ENCODE data around the gene STARD5. TPM values are rescaled to one million over a fixed set of nuclear protein-coding genes. Genes with fewer than 3 reads are reported as not detected.

The STARD5 gene
- total RNA-seq, 4 donors from 2014 or later: 11.2 to 54.5 (median 41.3) TPM

DNA sequence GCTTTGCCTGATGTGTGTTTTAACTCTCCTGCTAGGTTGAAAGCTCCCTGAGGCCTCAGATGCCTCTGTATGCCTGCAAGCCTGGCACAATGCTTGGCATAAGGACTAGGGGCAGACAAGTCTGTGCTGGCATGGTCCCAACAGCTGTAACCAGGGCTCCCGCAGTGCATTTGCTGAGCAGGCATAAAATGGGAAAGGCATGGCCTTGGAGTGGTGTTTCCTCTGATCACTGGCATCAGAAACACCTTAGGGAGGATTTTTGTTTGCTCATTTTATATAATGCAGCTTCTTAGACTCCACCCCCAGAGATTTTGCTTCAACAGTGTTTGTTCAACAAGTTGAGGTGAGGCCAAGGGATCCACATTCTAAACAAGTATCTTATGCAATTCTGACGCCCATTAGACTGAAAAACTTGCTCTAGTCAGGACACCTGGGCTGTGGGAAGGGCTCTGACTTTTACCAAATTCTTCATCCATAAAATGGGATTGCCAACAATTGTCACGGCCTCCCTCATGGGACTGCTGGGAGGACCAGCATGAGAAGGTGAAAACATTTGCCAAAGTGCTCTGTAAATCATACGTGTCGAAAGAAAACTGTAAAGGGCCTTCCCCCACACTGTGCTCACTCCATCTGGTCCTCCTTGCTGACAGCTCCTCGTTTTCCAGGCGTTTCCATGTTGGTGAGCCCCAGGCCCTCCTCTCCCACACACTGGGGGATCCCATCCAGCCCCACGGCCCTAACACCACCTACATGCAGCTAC is 43.1 kb downstream of the STARD5 start:
- peak overlapping the region in 1 of 4 donors; percentile 15 for H3K27ac ChIP-seq
- peaks cover 7 to 28% (median 13%) of the 10 kb centered on the region in 4 donors for H3K4me1 ChIP-seq
- no peak overlapping the region for H3K4me3 ChIP-seq
- H3K27me3 ChIP-seq: no peaks in the 10 kb centered on the region
- no peaks in the 10 kb centered on the region for H3K36me3 ChIP-seq
- intact Hi-C loops (cut with DNase I; ENCODE audit: low total_unique reads): no loop called here
- 57 to 77% methylated on average over 5 to 8 of the region's 8 CpGs for WGBS, 2 donors (ENCODE audit: low coverage in 1 of 2)
- H3K9me3 ChIP-seq: no peaks in the 10 kb centered on the region
- peak; percentile 61 for DNase-seq
- in situ Hi-C loops (cut with MboI; ENCODE audit: low pct_ligation_motif_present in 1 of 4, low pct_unique_long_range_greater_than_20kb in 1 of 4, low sequenced_read_pairs in 3 of 4): loop anchor here in 1 of 4 donors (5.0 kb wide), 1 partner anchor 121 kb away; no protein-coding TSS in a partner anchor
- TF ChIP-seq, protein P1, sequence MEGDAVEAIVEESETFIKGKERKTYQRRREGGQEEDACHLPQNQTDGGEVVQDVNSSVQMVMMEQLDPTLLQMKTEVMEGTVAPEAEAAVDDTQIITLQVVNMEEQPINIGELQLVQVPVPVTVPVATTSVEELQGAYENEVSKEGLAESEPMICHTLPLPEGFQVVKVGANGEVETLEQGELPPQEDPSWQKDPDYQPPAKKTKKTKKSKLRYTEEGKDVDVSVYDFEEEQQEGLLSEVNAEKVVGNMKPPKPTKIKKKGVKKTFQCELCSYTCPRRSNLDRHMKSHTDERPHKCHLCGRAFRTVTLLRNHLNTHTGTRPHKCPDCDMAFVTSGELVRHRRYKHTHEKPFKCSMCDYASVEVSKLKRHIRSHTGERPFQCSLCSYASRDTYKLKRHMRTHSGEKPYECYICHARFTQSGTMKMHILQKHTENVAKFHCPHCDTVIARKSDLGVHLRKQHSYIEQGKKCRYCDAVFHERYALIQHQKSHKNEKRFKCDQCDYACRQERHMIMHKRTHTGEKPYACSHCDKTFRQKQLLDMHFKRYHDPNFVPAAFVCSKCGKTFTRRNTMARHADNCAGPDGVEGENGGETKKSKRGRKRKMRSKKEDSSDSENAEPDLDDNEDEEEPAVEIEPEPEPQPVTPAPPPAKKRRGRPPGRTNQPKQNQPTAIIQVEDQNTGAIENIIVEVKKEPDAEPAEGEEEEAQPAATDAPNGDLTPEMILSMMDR (IDR thresholded peaks at IDR 0.05): no peak
- no peak for TF ChIP-seq EP300 (IDR thresholded peaks at IDR 0.05; ENCODE audit: low read depth)
- no peak for TF ChIP-seq POLR2A (IDR thresholded peaks at IDR 0.05)
- TF ChIP-seq POLR2AphosphoS5 (IDR thresholded peaks at IDR 0.05): no peak

DNA sequence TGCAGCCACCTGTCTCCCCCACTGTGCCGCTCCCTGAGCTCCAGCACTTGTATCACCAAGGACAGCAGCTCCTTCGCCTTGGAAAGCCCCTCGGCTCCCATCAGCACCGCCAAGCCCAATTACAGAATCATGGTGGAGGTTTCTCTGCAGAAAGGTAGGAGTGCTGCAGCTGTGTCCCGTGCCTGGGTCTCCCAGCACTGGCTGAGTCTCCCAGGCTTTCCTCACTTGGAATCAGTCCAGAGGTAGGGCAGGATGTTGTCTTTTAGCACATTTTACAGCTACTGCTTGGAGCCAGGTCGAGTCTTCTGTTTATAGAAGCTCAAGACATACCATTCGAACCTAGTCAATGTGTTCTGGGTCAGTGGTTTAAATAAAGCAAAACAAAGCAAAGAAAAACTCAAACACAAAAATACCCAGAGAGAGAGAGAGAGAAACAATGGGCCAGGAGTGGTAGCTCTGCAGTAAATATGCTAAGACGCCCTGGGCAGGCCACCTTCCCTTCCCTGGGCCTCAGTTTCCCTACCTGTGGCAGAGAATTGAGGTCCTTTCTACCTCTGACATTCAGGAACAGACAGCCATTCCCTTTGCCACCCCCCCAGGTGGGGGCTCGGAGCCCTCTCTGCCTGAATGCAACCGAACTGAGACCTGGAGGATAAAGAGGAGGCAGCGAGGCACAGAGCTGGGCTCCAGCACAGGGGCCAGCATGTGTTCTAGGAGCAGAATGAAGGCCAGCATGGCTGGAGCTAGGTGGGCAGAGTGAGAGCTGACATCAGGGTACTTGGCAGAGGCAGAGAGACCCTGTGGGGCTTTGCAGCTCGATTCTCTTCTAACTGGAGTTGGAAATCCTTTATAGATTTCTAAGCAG is 44.1 kb downstream of the STARD5 start:
- Histone ChIP-seq H3K27ac (peak overlapping the region in 1 of 4 donors; percentile 15), H3K4me1 (peaks cover 9 to 37% (median 17%) of the 10 kb centered on the region in 4 donors), H3K9me3 (no peaks in the 10 kb centered on the region), H3K36me3 (no peaks in the 10 kb centered on the region), H3K27me3 (no peaks in the 10 kb centered on the region), H3K4me3 (no peak overlapping the region)
- in situ Hi-C loops (cut with MboI; ENCODE audit: low pct_ligation_motif_present in 1 of 4, low pct_unique_long_range_greater_than_20kb in 1 of 4, low sequenced_read_pairs in 3 of 4): loop anchor here in 3 of 4 donors (5.0 kb wide), 3 partner anchors 57 to 122 kb away; no protein-coding TSS in a partner anchor
- WGBS, 2 donors (ENCODE audit: low coverage in 1 of 2): 75 to 79% methylated on average over 5 to 12 of the region's 12 CpGs
- TF ChIP-seq POLR2AphosphoS5 (IDR thresholded peaks at IDR 0.05) (no peak), EP300 (IDR thresholded peaks at IDR 0.05; ENCODE audit: low read depth) (no peak), POLR2A (IDR thresholded peaks at IDR 0.05) (no peak)
- TF ChIP-seq, protein P1 (IDR thresholded peaks at IDR 0.05): no peak
- no peak for DNase-seq
- intact Hi-C loops (cut with DNase I; ENCODE audit: low total_unique reads): no loop called here

DNA sequence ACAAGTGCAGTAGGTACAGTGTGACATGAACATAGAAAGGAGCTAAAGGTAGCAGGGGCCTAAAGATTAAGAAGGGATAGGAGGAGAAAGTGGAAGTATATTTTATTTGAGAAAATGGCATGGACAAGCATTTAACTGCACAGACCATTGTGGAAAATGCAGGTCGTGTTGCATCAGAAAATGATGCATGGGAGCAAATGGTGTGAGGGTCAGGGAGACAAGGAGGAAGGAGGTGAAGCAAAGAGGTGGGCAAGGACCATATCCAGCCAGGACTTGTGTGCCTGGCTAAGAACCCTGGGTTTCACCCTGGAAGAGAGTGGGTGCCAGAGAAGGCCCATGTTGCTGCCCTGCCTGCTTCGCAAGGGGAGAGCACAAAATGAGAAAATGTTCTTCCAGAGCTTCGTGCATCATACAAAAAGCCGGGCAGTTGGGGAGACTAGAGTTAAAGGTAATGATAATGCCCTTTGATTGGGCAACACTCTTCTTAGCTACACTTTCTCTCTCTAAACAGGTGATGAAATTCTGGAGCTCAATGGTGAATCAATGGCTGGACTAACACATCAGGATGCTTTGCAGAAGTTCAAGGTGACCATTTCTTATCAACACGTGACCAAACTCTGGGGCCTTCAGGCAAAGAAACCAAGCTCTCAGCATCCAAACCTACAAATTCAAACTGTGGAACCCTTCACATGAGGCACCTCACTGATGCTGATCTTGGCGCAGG is 45.5 kb downstream of the STARD5 start:
- intact Hi-C loops (cut with DNase I; ENCODE audit: low total_unique reads): no loop called here
- H3K27ac ChIP-seq: no peak overlapping the region
- H3K27me3 ChIP-seq: no peaks in the 10 kb centered on the region
- WGBS, 2 donors (ENCODE audit: low coverage in 1 of 2): 91 to 94% methylated on average over 3 to 6 of the region's 6 CpGs
- no peak overlapping the region for H3K4me3 ChIP-seq
- H3K36me3 ChIP-seq: no peaks in the 10 kb centered on the region
- DNase-seq: no peak
- no peaks in the 10 kb centered on the region for H3K9me3 ChIP-seq
- in situ Hi-C loops (cut with MboI; ENCODE audit: low pct_ligation_motif_present in 1 of 4, low pct_unique_long_range_greater_than_20kb in 1 of 4, low sequenced_read_pairs in 3 of 4): loop anchor here in 2 of 4 donors (5.0 kb wide), 2 partner anchors 59 to 119 kb away; no protein-coding TSS in a partner anchor
- TF ChIP-seq POLR2AphosphoS5 (IDR thresholded peaks at IDR 0.05): no peak
- TF ChIP-seq, protein P1 (IDR thresholded peaks at IDR 0.05): no peak
- TF ChIP-seq EP300 (IDR thresholded peaks at IDR 0.05; ENCODE audit: low read depth): no peak
- TF ChIP-seq POLR2A (IDR thresholded peaks at IDR 0.05): no peak
- peaks cover 9 to 37% (median 21%) of the 10 kb centered on the region in 4 donors for H3K4me1 ChIP-seq

All from transverse colon (tissue), 4 donors.